ENCODE data around the gene IGLL5.
A peak's percentile ranks its signal among the peaks of the same experiment; 100 is the strongest.

IGLL5 gene

DNA sequence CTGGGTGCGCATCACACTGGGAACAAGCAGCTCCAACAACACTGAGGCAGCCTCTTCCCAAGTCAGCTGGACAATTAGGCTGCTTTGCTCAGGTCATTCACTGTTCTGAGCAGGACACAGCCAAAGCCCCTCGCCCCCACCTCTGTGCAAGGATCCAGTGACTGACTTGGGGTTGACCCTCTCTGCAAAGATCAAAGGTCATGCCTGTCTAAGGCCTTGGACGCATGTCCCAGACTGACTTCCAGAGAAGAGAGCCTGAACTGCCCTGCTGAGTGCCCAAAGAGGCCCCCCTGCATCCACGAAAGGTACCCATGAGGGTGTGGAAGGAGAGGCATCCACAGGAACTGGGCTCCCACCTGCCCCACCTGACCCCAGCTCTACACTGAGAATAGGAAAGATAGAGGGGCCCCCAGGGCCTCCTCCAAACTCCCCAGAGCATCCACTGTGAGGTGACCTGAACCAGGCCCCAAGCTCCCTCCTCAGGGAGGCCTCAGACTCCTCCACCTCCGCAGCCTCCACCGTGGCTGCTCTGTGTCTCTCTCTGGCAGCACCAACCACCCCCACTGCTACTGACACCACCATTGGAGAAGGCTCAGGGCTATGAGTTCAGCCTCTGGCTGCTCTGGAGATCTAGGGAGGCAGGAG, 53.5 kb downstream of the IGLL5 start:
- DNase-seq = peak; percentile 49

DNA sequence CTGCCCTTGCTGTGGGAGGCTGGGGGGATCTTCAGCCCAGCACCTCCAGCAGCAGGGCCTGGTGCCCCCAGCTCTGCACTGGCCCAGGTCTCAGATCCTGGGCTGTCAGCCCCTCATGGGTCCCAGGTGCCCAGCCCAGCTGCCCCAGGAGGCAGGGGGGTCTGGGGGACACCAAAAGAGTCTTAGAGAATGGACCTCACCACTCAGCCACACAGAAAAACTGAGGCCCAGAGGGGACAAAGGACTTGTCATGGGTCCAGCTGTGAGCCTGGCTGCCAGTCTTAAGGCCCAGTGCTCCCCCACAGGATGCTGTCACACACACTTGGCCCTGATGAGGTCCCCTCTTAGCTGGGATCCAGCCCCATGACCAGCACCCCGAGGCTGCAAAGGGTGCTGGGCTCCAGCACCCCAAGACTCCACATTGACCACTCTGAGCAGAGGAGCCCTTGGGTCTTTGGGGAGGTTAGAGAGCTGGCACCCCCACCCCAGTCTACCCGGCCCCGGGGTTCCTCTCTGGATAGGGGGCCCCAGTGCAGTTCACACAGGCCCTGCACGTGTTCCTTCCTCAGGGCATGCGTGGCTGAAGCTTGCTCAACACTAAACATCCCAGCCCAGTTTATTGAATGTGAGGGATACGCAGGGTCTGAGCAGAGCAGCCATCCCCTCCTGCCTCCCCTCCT, 54.4 kb downstream of the IGLL5 start:
- DNase-seq = peak; percentile 49

DNA sequence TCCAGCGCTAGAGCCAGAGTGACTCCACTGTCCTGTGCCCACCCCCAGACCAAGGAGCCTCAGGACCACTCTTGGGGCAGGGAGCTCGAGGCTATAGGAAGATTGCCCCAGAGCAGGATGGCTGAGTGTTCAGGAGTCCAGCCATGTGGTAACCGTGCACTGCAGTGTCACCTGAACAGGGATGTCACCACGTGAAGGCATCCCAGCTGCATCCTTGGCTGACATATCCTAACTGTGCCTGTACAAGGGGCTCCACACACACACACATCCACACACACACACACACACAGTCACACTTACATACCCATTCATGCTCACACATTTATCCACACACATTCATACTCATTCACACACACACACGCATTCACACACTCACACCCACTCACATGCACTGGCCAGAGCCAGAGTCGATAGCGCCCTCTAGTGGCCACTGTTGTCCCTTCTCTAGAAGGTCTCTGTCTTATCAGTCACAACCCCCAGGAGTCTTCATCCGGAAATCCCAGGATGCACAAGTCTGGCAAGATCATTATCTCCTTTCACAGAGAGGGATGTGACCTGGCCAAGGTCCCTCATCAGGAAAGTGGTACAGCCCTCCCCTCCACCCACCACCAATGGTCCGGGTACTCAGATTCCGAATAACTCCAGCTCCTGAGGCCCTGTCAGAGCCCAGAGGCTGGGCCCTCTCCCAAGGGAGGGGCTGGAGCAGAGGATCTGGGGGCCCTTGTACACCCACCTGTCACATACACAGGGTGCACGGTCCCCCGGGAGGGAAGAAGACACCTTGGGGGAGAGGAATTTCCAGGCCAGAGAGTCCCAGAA, 55.1 kb downstream of the IGLL5 start:
- DNase-seq = peak; percentile 96

DNA sequence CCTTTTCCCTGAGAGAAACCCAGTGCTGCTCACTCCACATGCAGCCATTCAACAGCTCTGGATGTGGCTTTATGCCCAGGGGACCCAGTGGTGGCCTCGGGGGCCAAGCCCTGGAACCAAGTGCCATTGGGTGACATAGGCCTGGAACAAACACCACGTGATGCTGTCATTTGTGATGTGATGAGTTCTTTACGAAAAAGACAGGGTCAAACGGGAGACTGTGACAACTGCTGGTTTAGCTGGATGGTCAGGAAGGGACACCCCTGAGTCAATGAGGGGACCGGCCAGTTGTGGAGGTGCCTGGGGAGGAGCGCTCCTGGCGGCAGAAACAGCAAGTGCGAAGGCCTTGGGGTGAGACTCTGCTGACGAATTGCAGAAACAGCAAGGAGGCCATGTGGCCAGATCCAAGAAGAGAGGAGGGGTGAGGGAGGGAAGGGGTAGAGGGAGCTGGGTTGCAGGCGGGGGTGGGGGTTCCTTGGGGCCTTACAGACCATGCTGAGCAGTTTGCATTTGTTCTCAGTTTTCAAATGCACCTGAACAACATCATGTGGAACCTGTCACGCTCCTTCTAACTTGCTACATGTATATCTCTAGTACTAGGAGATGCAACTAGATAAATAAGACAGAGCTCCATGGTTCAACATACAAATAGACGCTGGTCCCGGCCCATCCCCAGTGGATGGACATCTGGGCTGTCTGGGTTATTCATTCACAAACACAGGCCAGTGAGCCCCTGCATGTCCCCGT, 56.1 kb downstream of the IGLL5 start:
- DNase-seq = peak; percentile 42

- peak; percentile 40 for DNase-seq
These were observed 56.8 kb downstream of the IGLL5 start for GRCh38 chr22:22944268-22944985.

GRCh38 chr22:22945195-22945594, 57.6 kb downstream of the IGLL5 start:
- DNase-seq = no peak
